HCT116 (cell line): ENCODE measurements around the gene COQ8B. TPM values are rescaled to one million over a fixed set of nuclear protein-coding genes. Genes with fewer than 3 reads are reported as not detected.
A peak's percentile ranks its signal among the peaks of the same experiment; 100 is the strongest.

Experiments
- ATAC-seq: fragments of 200-7000 bp; cut with Tn5 transposase; 2 replicates; pipeline ENCODE4 v1.9.1; 2020; ENCODE audit warnings: mild to moderate bottlenecking, moderate library complexity
- BruUV-seq: library from RNA; stranded (reverse); fragments of 400-500 nt; replicated peaks from 2 replicates; lab custom pipeline; 2021; lab: Mats Ljungman, UMichigan
- CTCF ChIA-PET: fragments of 300-600 bp; sonication (Branson Sonifier 250); formaldehyde crosslinking; loops from one replicate; lab custom pipeline; 2021; ENCODE audit warnings: antibody characterized with exemption; lab: Charles Lee
- POLR2A ChIA-PET: fragments of 300-600, 350-600 bp; sonication (Branson Sonifier 250); formaldehyde crosslinking; loops from one replicate; lab custom pipeline; 2021; ENCODE audit warnings: antibody characterized with exemption; lab: Charles Lee
- RAD21 ChIA-PET, 2 experiments: fragments of 300-600 bp; sonication (Branson Sonifier 250); formaldehyde crosslinking; loops; one replicate each; lab custom pipeline; 2023; ENCODE audit warnings: low total read pairs in 2 of 2; ENCODE audit not compliant: uncharacterized antibody in 2 of 2, unreplicated experiment in 2 of 2, low non-redundant PET in 1 of 2; lab: Charles Lee
- DNase-seq: peaks from one replicate; pipeline ENCODE4 v3.0.0-alpha.2; 2010; ENCODE audit warnings: low read depth, low spot score
- H2AFZ ChIP-seq: fragments of 200-600 bp; shearing (Covaris generic), sonication (generic); 2 replicates; pipeline ENCODE4 v1.6.1; 2017; ENCODE audit warnings: low read depth, mixed run types, mixed read lengths, antibody characterized with exemption, low read length; ENCODE audit not compliant: poor library complexity, severe bottlenecking
- H3K27ac ChIP-seq: 2 replicates; pipeline ENCODE4 v1.5.1; 2012; ENCODE audit warnings: low read depth, low read length
- H3K27me3 ChIP-seq: fragments of 200-600 bp; sonication (generic); 2 replicates; pipeline ENCODE4 v1.6.1; 2016; ENCODE audit warnings: mixed run types, low read length, mixed read lengths; ENCODE audit not compliant: insufficient read depth
- H3K36me3 ChIP-seq, 2 experiments: fragments of 200-500 bp in 1 of 2; fragments of 200-600 bp in 1 of 2; sonication (Bioruptor generic) in 1 of 2; sonication (generic) in 1 of 2; 2 replicates each; pipeline versions ENCODE4 v1.5.1 to v1.6.1; 2014 to 2016; ENCODE audit warnings: low read length in 2 of 2, inconsistent platforms in 1 of 2, mixed read lengths in 1 of 2, mixed run types in 1 of 2; ENCODE audit not compliant: insufficient read depth in 2 of 2, control insufficient read depth in 1 of 2
- H3K4me1 ChIP-seq, 2 experiments: fragments of 200-600 bp in 1 of 2; sonication (generic) in 1 of 2; 2 replicates each; pipeline versions ENCODE4 v1.5.1 to v1.6.1; 2012 to 2017; ENCODE audit warnings: low read length in 2 of 2, inconsistent platforms in 1 of 2, mild to moderate bottlenecking in 1 of 2, mixed read lengths in 1 of 2, mixed run types in 1 of 2, moderate library complexity in 1 of 2; ENCODE audit not compliant: insufficient read depth in 2 of 2, control insufficient read depth in 1 of 2
- H3K4me2 ChIP-seq: fragments of 200-600 bp; sonication (generic); 2 replicates; pipeline ENCODE4 v1.6.1; 2017; ENCODE audit warnings: mixed run types, low read length, mixed read lengths
- H3K4me3 ChIP-seq, 2 experiments: fragments of 200-600 bp in 1 of 2; sonication (generic) in 1 of 2; replicated peaks in 1 of 2; 2 replicates each; pipeline ENCODE4 v1.5.1; 2011 to 2016; ENCODE audit warnings: low read length in 2 of 2, control low read depth in 1 of 2, low read depth in 1 of 2, mild to moderate bottlenecking in 1 of 2, mixed read lengths in 1 of 2, mixed run types in 1 of 2
- H3K79me2 ChIP-seq: fragments of 200-600 bp; sonication (generic); 2 replicates; pipeline ENCODE4 v1.6.1; 2017; ENCODE audit warnings: mild to moderate bottlenecking, mixed run types, low read length, moderate library complexity, mixed read lengths; ENCODE audit not compliant: insufficient read depth
- H3K9ac ChIP-seq: fragments of 200-600 bp; sonication (generic); 2 replicates; pipeline ENCODE4 v1.6.1; 2016; ENCODE audit warnings: low read length, mixed read lengths
- H3K9me2 ChIP-seq: fragments of 200-600 bp; sonication (generic), shearing (Covaris generic); 2 replicates; pipeline ENCODE4 v1.6.1; 2017; ENCODE audit warnings: mixed run types, mild to moderate bottlenecking, moderate library complexity; ENCODE audit not compliant: insufficient read depth
- H3K9me3 ChIP-seq, 2 experiments: fragments of 200-500 bp in 1 of 2; fragments of 200-600 bp in 1 of 2; sonication (Bioruptor generic) in 1 of 2; sonication (generic) in 1 of 2; 2 replicates each; pipeline ENCODE4 v1.6.1; 2014 to 2017; ENCODE audit warnings: low read length in 2 of 2, mixed read lengths in 2 of 2, inconsistent platforms in 1 of 2, low read depth in 1 of 2, mild to moderate bottlenecking in 1 of 2, mixed run types in 1 of 2, moderate library complexity in 1 of 2; ENCODE audit not compliant: control insufficient read depth in 1 of 2, insufficient read depth in 1 of 2
- H4K20me1 ChIP-seq: fragments of 200-600 bp; sonication (generic), shearing (Covaris generic); 2 replicates; pipeline ENCODE4 v1.6.1; 2017; ENCODE audit warnings: mixed run types, mild to moderate bottlenecking, moderate library complexity; ENCODE audit not compliant: insufficient read depth
- ELF1 ChIP-seq: IDR thresholded peaks from 2 replicates; pipeline ENCODE4 v1.6.1; 2012; ENCODE audit warnings: low read depth, borderline replicate concordance
- JUND ChIP-seq: IDR thresholded peaks from 2 replicates; pipeline ENCODE4 v1.6.1; 2012
- POLR2A ChIP-seq: IDR thresholded peaks from 2 replicates; pipeline ENCODE4 v1.7.0; 2011; ENCODE audit warnings: borderline replicate concordance; ENCODE audit not compliant: insufficient read depth, insufficient read length; ENCODE audit errors: extremely low read depth
- ZFX ChIP-seq: fragments of 450-650 bp; IDR thresholded peaks from 2 replicates; pipeline ENCODE4 v1.6.1; 2017
- intact Hi-C: fragments of 100-400 bp; cut with micrococcal nuclease; formaldehyde crosslinking; loops from 2 replicates; pipeline ENCODE4 v1.10.0; 2022
- total RNA-seq: library from RNA; stranded (reverse); gene quantifications from one replicate; pipeline ENCODE4 v1.2.1, GENCODE V29; 2021; ENCODE audit not compliant: unreplicated experiment
- TF ChIP-seq, protein P1 (sequence below): IDR thresholded peaks from 2 replicates; pipeline ENCODE4 v1.6.1; 2012
- TF ChIP-seq, protein P2 (sequence below): IDR thresholded peaks from 2 replicates; pipeline ENCODE4 v1.6.1; 2012; ENCODE audit warnings: low read depth

Gene COQ8B
- total RNA-seq, 1 experiment from 2014 or later, result 47.1 TPM

DNA sequence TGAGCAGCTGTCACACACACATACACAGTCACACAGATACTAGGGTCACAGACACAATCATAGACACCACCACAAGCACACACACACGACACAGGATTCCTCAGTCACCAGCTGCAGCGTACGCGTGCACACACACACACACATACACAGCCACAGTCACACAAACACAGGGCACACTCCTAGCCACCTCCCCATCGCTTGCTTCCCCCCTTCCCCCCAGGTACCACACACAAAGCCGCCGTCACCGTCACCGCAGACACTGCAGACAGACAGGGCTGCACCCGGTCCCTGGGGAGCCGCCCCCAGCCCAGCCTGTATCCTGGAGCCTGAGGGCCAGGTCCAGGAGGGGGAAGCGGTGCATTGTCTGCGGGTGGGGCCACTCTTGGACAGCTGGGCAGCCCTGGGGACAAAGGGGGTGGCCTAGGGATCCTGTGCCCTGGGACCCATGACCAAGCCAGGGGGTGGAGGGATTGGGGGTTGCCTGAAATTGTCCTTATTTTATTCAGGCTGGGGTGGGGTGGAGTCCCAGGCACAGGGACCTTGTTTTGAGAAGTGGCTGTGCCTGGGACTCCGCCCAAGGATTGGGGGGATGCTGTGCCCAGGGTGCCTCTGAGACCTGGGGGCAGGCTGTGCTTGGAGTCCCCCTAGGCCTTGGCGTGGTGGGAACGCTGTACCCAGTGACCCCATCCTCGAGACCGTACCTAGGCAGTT is 27.2 kb downstream of the COQ8B start (continued):
- no peak for TF ChIP-seq JUND
- TF ChIP-seq, protein P1, sequence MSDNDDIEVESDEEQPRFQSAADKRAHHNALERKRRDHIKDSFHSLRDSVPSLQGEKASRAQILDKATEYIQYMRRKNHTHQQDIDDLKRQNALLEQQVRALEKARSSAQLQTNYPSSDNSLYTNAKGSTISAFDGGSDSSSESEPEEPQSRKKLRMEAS, result no peak
- TF ChIP-seq, all 23 proteins: peak for 0

GRCh38 chr19:40688987-40689338 is 27.7 kb downstream of the COQ8B start:
- Histone ChIP-seq H2AFZ (no peak overlapping the region), H3K4me1 (peaks cover 12 to 26% of the 10 kb centered on the region in 2 experiments; a peak in 3 of 4 replicates), H3K36me3 (peaks cover 8 to 24% of the 10 kb centered on the region in 2 experiments; a peak in 3 of 4 replicates), H3K9ac (no peak overlapping the region), H3K4me2 (peak overlapping the region; percentile 98)
- POLR2A ChIA-PET, result no interaction called here
- RAD21 ChIA-PET, result no interaction called here
- DNase-seq, result no peak
- TF ChIP-seq POLR2A (no peak), ELF1 (no peak), ZFX (no peak), JUND (no peak)
- TF ChIP-seq, protein P2, sequence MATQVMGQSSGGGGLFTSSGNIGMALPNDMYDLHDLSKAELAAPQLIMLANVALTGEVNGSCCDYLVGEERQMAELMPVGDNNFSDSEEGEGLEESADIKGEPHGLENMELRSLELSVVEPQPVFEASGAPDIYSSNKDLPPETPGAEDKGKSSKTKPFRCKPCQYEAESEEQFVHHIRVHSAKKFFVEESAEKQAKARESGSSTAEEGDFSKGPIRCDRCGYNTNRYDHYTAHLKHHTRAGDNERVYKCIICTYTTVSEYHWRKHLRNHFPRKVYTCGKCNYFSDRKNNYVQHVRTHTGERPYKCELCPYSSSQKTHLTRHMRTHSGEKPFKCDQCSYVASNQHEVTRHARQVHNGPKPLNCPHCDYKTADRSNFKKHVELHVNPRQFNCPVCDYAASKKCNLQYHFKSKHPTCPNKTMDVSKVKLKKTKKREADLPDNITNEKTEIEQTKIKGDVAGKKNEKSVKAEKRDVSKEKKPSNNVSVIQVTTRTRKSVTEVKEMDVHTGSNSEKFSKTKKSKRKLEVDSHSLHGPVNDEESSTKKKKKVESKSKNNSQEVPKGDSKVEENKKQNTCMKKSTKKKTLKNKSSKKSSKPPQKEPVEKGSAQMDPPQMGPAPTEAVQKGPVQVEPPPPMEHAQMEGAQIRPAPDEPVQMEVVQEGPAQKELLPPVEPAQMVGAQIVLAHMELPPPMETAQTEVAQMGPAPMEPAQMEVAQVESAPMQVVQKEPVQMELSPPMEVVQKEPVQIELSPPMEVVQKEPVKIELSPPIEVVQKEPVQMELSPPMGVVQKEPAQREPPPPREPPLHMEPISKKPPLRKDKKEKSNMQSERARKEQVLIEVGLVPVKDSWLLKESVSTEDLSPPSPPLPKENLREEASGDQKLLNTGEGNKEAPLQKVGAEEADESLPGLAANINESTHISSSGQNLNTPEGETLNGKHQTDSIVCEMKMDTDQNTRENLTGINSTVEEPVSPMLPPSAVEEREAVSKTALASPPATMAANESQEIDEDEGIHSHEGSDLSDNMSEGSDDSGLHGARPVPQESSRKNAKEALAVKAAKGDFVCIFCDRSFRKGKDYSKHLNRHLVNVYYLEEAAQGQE, result no peak
- TF ChIP-seq, all 23 proteins: peak for 0
- H3K4me3 ChIP-seq, result peak overlapping the region in 1 of 2 experiments; percentile 80; a peak in 1 of 4 replicates
- H3K27me3 ChIP-seq, result no peaks in the 10 kb centered on the region
- H4K20me1 ChIP-seq, result no peaks in the 10 kb centered on the region
- CTCF ChIA-PET, result no interaction called here
- ATAC-seq, result no peak
- intact Hi-C loops, result no loop called here
- no peak overlapping the region for H3K27ac ChIP-seq
- peaks cover 29% of the 10 kb centered on the region for H3K79me2 ChIP-seq
- BruUV-seq, result no TSS peak
- H3K9me2 ChIP-seq, result no peaks in the 10 kb centered on the region
- no peaks in the 10 kb centered on the region for H3K9me3 ChIP-seq
